Stomach (tissue), 9 donors: ENCODE measurements around the gene NTHL1. TPM values are rescaled to one million over a fixed set of nuclear protein-coding genes. Genes with fewer than 3 reads are reported as not detected.

Experiments used
- DNase-seq, 2 donors: peaks; one replicate each; pipeline versions ENCODE4 v3.0.0 to v3.0.0-alpha.2; 2013 to 2019
- H3K27ac ChIP-seq, 5 donors: fragments of 200-600 bp in 4 of 5; sonication (generic) in 4 of 5; one replicate each; pipeline ENCODE4 v1.5.1; 2013 to 2019; ENCODE audit warnings: mild to moderate bottlenecking in 1 of 5, moderate library complexity in 1 of 5
- H3K27me3 ChIP-seq, 3 donors: fragments of 200-600 bp; sonication (generic); one replicate each; pipeline ENCODE4 v1.5.1; 2017 to 2019; ENCODE audit warnings: mixed run types in 1 of 3
- H3K36me3 ChIP-seq, 4 donors: fragments of 200-600 bp; sonication (generic); 1 replicate in 3 of 4; 2 replicates in 1 of 4; pipeline ENCODE4 v1.5.1; 2016 to 2019
- H3K4me1 ChIP-seq, 4 donors: fragments of 200-600 bp; sonication (generic); one replicate each; pipeline ENCODE4 v1.5.1; 2016 to 2019
- H3K4me3 ChIP-seq, 4 donors: fragments of 200-600 bp; sonication (generic) in 3 of 4; one replicate each; pipeline ENCODE4 v1.5.1; 2016 to 2019; ENCODE audit warnings: mild to moderate bottlenecking in 1 of 4
- H3K9me3 ChIP-seq, 4 donors: fragments of 200-600 bp; sonication (generic); one replicate each; pipeline ENCODE4 v1.5.1; 2016 to 2019
- EP300 ChIP-seq: sonication (generic); formaldehyde crosslinking; IDR thresholded peaks from one replicate; pipeline ENCODE4 v1.6.1; 2017; ENCODE audit warnings: antibody characterized with exemption
- POLR2A ChIP-seq, 4 donors: fragments of 450-650 bp; IDR thresholded peaks; one replicate each; pipeline ENCODE4 v1.6.1; 2016; ENCODE audit warnings: antibody characterized with exemption in 4 of 4, control low read depth in 2 of 4, mild to moderate bottlenecking in 1 of 4, moderate library complexity in 1 of 4
- POLR2AphosphoS5 ChIP-seq, 3 donors: sonication (generic); formaldehyde crosslinking; IDR thresholded peaks; one replicate each; pipeline ENCODE4 v1.6.1; 2016; ENCODE audit warnings: antibody characterized with exemption in 3 of 3
- WGBS, 5 donors: extraction: QIAGEN DNeasy Blood & Tissue Kit in 3 of 5; methylation state at CpG; one replicate each; pipeline versions ENCODE4 v1.1.5 to v1.1.7; 2013 to 2018; 5-methylcytosine and 5-hydroxymethylcytosine counted together
- intact Hi-C: fragments of 100-400 bp; cut with DNase I; formaldehyde crosslinking; loops from one replicate; pipeline ENCODE4 v1.15.1; 2023; ENCODE audit warnings: low total_unique reads
- polyA plus RNA-seq, 3 donors: library from polyadenylated mRNA; stranded (reverse); fragments of 200-250 nt; gene quantifications; one replicate each; pipeline ENCODE4 v1.2.3, GENCODE V29; 2013
- total RNA-seq, 5 donors: library from RNA; depleted of rRNA; stranded (reverse); fragments of >200 nt; gene quantifications; one replicate each; pipeline versions ENCODE4 v1.1.0 to v1.2.3, GENCODE V29; 2014 to 2016
- TF ChIP-seq, protein P1 (sequence below), 7 experiments: fragments of 450-650 bp in 4 of 7; fragments of 200-600 bp in 3 of 7; sonication (generic) in 3 of 7; IDR thresholded peaks; one replicate each; pipeline ENCODE4 v1.5.1; 2016 to 2019; ENCODE audit warnings: antibody characterized with exemption in 7 of 7, control low read depth in 2 of 7, mild to moderate bottlenecking in 1 of 7
- donor health status: healthy with polysubstance abuse.
- donor health status: Bipolar disorder and iron deficiency.
- donor health status: healthy.

NTHL1 gene
- total and polyA plus RNA-seq, 8 donors = 2.3 to 663 (median 32.9) TPM

DNA sequence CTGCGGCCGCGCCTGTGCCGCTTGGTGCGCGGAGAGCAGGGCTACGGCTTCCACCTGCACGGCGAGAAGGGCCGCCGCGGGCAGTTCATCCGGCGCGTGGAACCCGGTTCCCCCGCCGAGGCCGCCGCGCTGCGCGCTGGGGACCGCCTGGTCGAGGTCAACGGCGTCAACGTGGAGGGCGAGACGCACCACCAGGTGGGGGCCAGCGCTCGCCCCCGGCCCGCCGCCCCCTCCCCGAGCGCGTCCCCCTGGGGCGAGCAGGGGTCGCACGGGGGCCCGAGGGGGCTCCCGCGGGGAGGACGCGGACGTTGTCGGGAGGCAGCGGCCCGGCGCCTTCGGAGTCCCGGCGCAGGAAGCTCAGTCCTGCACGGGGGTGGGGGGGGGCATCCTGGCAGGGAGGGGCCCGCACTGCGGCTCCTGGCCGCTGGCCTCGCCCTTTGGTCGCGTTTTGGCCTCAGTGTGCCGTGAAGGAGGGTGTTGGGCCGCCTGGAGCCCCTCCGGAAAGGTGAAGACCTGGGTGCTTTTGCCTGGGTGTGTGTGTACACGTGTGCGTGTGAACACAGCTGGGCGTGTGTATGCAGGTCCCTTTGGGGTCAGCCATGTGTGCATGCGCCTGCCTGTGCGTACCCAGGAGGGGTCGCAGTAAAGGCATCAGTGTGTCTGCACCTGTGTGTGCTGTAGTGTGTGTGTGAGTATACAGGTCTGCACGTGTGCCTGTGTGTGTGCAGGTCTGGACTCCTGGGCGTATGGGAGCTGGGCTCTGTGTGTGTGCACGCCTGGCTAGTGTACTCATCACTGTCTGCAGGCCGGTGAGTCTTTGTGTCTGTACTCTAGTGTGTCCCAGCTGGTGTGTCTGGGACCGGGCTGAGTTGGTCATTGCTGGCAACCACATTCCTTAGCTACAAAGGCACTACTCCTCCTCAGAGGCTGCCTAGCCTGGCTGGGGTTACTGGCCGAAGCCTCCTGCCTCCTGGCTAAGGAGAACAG, 20.3 kb downstream of the NTHL1 start:
- 2 to 26% (median 5%) methylated on average over 6 to 76 of the region's 76 CpGs for WGBS, 5 donors
- DNase-seq = peak in 1 of 2 donors; percentile 66
- Histone ChIP-seq H3K27me3 (peaks cover 0 to 13% (median 0%) of the 10 kb centered on the region in 3 donors), H3K9me3 (no peaks in the 10 kb centered on the region), H3K4me1 (peaks cover 48 to 81% (median 71%) of the 10 kb centered on the region in 4 donors), H3K27ac (peak overlapping the region; percentile 72 to 95 (median 85)), H3K36me3 (peaks cover 4 to 27% (median 15%) of the 10 kb centered on the region in 4 donors), H3K4me3 (peak overlapping the region; percentile 72 to 92 (median 78))
- intact Hi-C loops = loop anchor here (10.0 kb wide), 1 partner anchor 57 kb away; no protein-coding TSS in a partner anchor
- TF ChIP-seq POLR2A (IDR thresholded peaks at IDR 0.05) (no peak), EP300 (no peak), POLR2AphosphoS5 (IDR thresholded peaks at IDR 0.05) (no peak)
- TF ChIP-seq, protein P1, sequence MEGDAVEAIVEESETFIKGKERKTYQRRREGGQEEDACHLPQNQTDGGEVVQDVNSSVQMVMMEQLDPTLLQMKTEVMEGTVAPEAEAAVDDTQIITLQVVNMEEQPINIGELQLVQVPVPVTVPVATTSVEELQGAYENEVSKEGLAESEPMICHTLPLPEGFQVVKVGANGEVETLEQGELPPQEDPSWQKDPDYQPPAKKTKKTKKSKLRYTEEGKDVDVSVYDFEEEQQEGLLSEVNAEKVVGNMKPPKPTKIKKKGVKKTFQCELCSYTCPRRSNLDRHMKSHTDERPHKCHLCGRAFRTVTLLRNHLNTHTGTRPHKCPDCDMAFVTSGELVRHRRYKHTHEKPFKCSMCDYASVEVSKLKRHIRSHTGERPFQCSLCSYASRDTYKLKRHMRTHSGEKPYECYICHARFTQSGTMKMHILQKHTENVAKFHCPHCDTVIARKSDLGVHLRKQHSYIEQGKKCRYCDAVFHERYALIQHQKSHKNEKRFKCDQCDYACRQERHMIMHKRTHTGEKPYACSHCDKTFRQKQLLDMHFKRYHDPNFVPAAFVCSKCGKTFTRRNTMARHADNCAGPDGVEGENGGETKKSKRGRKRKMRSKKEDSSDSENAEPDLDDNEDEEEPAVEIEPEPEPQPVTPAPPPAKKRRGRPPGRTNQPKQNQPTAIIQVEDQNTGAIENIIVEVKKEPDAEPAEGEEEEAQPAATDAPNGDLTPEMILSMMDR (IDR thresholded peaks at IDR 0.05) = no peak

DNA sequence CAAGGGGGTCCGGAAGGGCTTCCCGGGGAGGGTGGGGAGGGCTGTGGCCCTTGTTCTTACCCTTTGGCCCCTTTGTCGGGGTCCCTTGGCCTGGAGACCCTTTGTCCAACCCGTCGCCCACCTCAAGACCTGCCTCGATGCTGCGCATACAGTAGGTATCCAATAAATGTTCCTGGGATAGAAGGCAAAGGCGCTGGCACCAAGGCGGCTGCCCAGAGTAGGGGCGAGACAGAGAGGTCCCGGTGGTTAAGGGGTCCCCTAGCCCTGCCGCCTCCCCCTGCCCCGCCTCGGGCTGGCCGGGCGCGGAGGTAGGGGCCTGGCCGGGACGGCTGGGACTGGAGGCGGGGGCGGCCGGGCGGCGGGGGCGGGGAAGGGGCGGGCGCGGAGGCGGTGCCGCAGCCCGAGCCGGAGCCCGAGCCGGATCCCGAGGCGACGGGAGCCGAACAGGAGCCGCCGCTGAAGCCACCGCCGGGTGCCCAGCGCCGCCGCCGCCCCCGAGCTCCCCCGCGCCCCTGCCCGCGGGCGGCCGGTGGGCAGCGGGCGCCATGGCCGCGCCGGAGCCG, 21.1 kb downstream of the NTHL1 start, which contains the start of gene NHERF2:
Gene NHERF2, plus strand, starts transcription at position 442 of the 563 bp plus-strand sequence. Its CDS starts 104 bp downstream, at position 546.
- DNase-seq = peak; percentile 60 to 79
- Histone ChIP-seq H3K4me1 (peaks cover 46 to 76% (median 66%) of the 10 kb centered on the region in 4 donors), H3K4me3 (peak within 1 kb of the TSS; percentile 72 to 92 (median 78)), H3K27ac (peak within 1 kb of the TSS; percentile 72 to 95 (median 85)), H3K27me3 (peaks cover 0 to 21% (median 3%) of the 10 kb centered on the region in 3 donors), H3K36me3 (peaks cover 4 to 22% (median 14%) of the 10 kb centered on the region in 4 donors), H3K9me3 (no peaks in the 10 kb centered on the region)
- TF ChIP-seq POLR2AphosphoS5 (IDR thresholded peaks at IDR 0.05) (no peak), EP300 (no peak)
- TF ChIP-seq, protein P1 (IDR thresholded peaks at IDR 0.05) = no peak
- intact Hi-C loops = loop anchor here (10.0 kb wide), 1 partner anchor 58 kb away; no protein-coding TSS in a partner anchor
- 7 to 29% (median 20%) methylated on average over 8 to 55 of the region's 59 CpGs for WGBS, 5 donors

DNA sequence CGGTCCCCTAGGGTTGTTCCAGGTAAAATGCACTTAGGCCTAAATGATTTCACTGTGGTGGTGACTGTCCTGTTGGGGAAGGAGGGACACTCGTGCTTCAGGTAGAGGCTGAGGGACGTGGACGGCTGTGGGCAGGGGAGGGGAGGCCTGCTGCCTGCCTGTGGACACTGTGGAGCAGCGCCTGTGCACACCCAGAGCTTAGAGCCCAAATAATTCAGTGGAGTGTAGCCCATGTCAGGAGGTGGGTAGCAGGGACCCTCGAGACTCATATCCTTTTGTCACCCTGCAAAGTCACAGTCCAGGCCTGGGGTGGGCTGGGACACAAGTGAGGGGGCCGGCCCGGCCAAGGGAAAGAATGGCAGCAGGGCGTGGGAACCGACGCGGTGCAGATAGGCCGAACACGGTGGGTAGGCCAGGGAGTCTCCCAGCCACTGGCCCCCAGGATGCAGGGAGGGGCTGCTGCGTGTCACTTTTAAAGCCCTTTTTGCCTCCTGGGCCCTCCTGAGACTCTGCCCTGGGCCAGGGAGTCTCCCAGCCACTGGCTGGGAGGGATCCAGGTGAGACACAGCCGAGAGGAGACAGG, 21.7 kb downstream of the NTHL1 start:
- Histone ChIP-seq H3K4me1 (peaks cover 46 to 71% (median 65%) of the 10 kb centered on the region in 4 donors), H3K36me3 (peaks cover 4 to 17% (median 11%) of the 10 kb centered on the region in 4 donors), H3K9me3 (no peaks in the 10 kb centered on the region), H3K4me3 (peak overlapping the region; percentile 72 to 92 (median 78)), H3K27me3 (peaks cover 0 to 26% (median 9%) of the 10 kb centered on the region in 3 donors), H3K27ac (peak overlapping the region in 4 of 5 donors; percentile 67 to 92 (median 78))
- intact Hi-C loops = loop anchor here (10.0 kb wide), 1 partner anchor 59 kb away; no protein-coding TSS in a partner anchor
- WGBS, 5 donors = 65 to 79% (median 76%) methylated on average over 15 to 16 of the region's 16 CpGs
- TF ChIP-seq POLR2AphosphoS5 (IDR thresholded peaks at IDR 0.05) (no peak), EP300 (no peak), POLR2A (IDR thresholded peaks at IDR 0.05) (no peak)
- TF ChIP-seq, protein P1 (IDR thresholded peaks at IDR 0.05) = no peak
- DNase-seq = peak in 1 of 2 donors; percentile 19
